ENCODE results near the gene TLR1. TPM values are rescaled to one million over a fixed set of nuclear protein-coding genes. Genes with fewer than 3 reads are reported as not detected.

Gene TLR1
- 1.1 and 1.5 TPM in 2 replicates for total RNA-seq

DNA sequence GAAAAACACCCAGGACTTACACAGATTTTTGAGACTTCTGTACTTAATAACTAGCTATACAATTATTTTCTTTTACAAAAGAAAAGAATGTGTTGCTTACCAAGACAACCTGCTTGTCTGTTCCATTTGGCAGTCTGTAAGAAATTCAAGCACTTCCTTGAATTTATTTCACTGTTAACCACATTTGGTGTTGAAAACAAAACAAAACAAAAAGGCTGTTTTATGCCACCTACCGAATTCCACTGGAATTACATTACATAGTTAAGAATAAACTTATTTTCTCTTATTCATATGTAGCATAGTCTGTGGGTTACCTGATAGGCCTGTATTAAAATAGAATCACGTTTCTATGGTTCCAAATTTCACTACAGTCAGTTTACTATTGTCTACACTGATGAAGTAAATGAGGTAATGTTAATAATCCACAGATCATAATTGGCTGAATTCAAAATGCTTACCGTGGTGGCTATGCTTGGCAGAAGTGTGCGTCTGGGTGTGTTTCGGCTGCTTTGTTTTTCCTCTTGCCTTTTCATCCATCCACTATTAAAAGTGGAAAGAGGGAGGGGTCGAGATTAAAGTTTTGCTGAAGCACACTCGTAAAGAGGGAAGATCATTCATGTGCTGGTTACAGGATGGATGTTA lies at the start of gene TLR1:
Gene TLR1 (minus strand): TSS at position 138 of the 642 bp plus-strand sequence. CDS start 5,960 bp downstream, outside the sequence.

DNA sequence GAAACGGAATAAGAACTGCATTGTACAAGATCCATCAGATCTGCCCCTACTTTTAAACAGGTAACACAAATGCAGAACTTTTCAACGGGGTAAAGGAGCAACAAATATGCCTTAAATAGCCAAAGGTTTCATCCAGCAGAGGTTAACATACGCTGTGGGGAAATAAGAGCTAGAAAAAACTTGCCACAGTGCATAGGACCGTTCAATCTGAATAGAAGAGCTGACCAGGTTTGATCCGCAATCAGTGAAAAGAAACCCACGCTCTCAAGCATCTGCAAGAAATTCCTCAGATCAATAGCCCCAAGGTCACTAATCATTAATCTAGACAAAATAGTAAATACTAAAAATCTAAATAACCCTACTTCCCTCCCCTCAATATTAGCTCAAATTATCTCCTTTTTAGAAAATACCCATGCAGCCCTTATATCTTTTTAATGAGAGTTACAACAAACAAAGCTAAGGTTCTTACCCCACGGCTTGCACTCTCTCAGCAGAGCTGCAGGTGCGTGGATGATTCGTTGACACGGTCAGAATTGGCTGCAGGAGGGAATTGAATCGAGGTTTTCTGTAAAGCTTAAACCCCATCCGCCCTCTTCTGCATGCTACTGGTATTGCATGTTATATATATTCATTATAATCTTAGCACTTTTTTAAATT lies 22.0 kb downstream of the TLR1 start, which contains the start of gene TLR10:
Gene TLR10 (minus strand): TSS at position 539 of the 657 bp plus-strand sequence. CDS start 7,400 bp downstream, outside the sequence.

Small RNA genes lying within 50 kb of the gene (small RNA-seq; reads per million reads assigned to genes)
- not detected for gene RNA5SP158

Other genes starting within 250 kb of the TLR1 start
- 34.6 and 51.9 TPM in 2 replicates for gene KLF3, start 140.6 kb downstream of the TLR1 start, total RNA-seq
- not detected in 2 replicates for gene TLR10, start 21.8 kb downstream of the TLR1 start, total RNA-seq
- 3.1 and 3.9 TPM in 2 replicates for gene TLR6, start 52.0 kb upstream of the TLR1 start, total RNA-seq
- 406 and 462 TPM in 2 replicates for gene FAM114A1, start 63.0 kb upstream of the TLR1 start, total RNA-seq
- gene TMEM156, start 227.6 kb upstream of the TLR1 start, total RNA-seq, result not detected in 2 replicates

Data from hair follicle dermal papilla cell (primary cell).